ENCODE data around the gene ARNT2.

DNA sequence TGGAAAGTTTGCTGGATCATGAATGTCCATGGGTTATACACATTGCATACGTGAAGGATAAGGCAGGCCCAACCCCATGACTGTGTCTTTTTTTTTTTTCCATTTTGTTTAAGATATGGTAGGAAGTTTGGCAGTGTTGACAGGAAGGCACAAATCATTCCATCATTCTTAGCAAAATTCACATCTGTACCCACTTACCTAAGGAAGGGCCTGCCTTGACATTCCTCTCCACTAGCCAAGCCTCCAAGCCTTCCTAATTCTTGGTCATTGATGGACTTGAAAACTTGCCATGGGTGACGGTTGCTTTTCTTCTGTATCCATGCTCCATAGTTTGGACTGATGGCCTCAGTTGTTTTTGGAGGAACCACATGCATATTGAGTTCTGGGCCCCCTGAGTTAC lies 54.4 kb downstream of the ARNT2 start:
- TF ChIP-seq MAZ (IDR thresholded peaks at IDR 0.05; ENCODE audit: borderline replicate concordance, low read depth, low read length) (no peak), NFE2L2 (conservative IDR thresholded peaks at IDR 0.05; ENCODE audit: low read length) (no peak), RCOR1 (IDR thresholded peaks at IDR 0.05; ENCODE audit: low read depth, low read length) (no peak), ZFP36 (IDR thresholded peaks at IDR 0.05; ENCODE audit: borderline replicate concordance, partially characterized antibody) (no peak), RAD21 (conservative IDR thresholded peaks at IDR 0.05 in 1 of 2, IDR thresholded peaks at IDR 0.05 in 1 of 2) (no peak), CEBPB (IDR thresholded peaks at IDR 0.05) (no peak), JUNB (IDR thresholded peaks at IDR 0.05) (no peak), MAFK (IDR thresholded peaks at IDR 0.05; ENCODE audit: partially characterized antibody) (no peak)
- TF ChIP-seq, protein P1, sequence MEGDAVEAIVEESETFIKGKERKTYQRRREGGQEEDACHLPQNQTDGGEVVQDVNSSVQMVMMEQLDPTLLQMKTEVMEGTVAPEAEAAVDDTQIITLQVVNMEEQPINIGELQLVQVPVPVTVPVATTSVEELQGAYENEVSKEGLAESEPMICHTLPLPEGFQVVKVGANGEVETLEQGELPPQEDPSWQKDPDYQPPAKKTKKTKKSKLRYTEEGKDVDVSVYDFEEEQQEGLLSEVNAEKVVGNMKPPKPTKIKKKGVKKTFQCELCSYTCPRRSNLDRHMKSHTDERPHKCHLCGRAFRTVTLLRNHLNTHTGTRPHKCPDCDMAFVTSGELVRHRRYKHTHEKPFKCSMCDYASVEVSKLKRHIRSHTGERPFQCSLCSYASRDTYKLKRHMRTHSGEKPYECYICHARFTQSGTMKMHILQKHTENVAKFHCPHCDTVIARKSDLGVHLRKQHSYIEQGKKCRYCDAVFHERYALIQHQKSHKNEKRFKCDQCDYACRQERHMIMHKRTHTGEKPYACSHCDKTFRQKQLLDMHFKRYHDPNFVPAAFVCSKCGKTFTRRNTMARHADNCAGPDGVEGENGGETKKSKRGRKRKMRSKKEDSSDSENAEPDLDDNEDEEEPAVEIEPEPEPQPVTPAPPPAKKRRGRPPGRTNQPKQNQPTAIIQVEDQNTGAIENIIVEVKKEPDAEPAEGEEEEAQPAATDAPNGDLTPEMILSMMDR (IDR thresholded peaks at IDR 0.05), result no peak
- TF ChIP-seq, protein P2, sequence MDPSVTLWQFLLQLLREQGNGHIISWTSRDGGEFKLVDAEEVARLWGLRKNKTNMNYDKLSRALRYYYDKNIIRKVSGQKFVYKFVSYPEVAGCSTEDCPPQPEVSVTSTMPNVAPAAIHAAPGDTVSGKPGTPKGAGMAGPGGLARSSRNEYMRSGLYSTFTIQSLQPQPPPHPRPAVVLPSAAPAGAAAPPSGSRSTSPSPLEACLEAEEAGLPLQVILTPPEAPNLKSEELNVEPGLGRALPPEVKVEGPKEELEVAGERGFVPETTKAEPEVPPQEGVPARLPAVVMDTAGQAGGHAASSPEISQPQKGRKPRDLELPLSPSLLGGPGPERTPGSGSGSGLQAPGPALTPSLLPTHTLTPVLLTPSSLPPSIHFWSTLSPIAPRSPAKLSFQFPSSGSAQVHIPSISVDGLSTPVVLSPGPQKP (IDR thresholded peaks at IDR 0.05; ENCODE audit: low read depth, low read length), result no peak

Data from A549 (cell line).